ENCODE measurements around the gene RS1.

RS1 gene

GRCh38 chrX:18598413-18598812 lies 73.5 kb downstream of the RS1 start:
- no peak for DNase-seq (ENCODE audit: low read depth)

GRCh38 chrX:18596096-18596495 lies 75.8 kb downstream of the RS1 start:
- DNase-seq (ENCODE audit: low read depth), result no peak

- DNase-seq (ENCODE audit: low read depth), result no peak
Measured at GRCh38 chrX:18594079-18594478, 77.8 kb downstream of the RS1 start.

GRCh38 chrX:18591834-18592233 lies 80.1 kb downstream of the RS1 start:
- no peak for DNase-seq (ENCODE audit: low read depth)
